ENCODE results near the gene ADCY5.

- TF ChIP-seq REST (IDR thresholded peaks at IDR 0.05; ENCODE audit: low read depth) (no peak), POLR2AphosphoS5 (IDR thresholded peaks at IDR 0.05; ENCODE audit: low read depth, low read length) (no peak), CTCF (IDR thresholded peaks at IDR 0.05 in 2 of 3, conservative IDR thresholded peaks at IDR 0.05 in 1 of 3; ENCODE audit: borderline replicate concordance in 1 of 3, insufficient read depth in 1 of 3, low read depth in 2 of 3, low read length in 2 of 3) (no peak), POLR2A (IDR thresholded peaks at IDR 0.05; ENCODE audit: borderline replicate concordance, extremely low read depth, insufficient read depth, insufficient read length) (no peak), ZNF274 (IDR thresholded peaks at IDR 0.05; ENCODE audit: low read depth, low read length) (no peak), TCF7L2 (IDR thresholded peaks at IDR 0.05; ENCODE audit: borderline replicate concordance, extremely low read depth, insufficient read depth, insufficient read length) (no peak), RAD21 (IDR thresholded peaks at IDR 0.05; ENCODE audit: low read depth) (no peak), ELF1 (IDR thresholded peaks at IDR 0.05; ENCODE audit: borderline replicate concordance, low read depth) (no peak), YY1 (IDR thresholded peaks at IDR 0.05; ENCODE audit: extremely low read depth, insufficient replicate concordance, low read depth, low read length) (no peak), SIN3A (IDR thresholded peaks at IDR 0.05; ENCODE audit: low read depth) (no peak), CEBPB (IDR thresholded peaks at IDR 0.05; ENCODE audit: low read depth) (no peak), EZH2 (IDR thresholded peaks at IDR 0.05) (no peak), EZH2phosphoT487 (IDR thresholded peaks at IDR 0.05; ENCODE audit: borderline replicate concordance) (no peak)
These were observed 178.1 kb downstream of the ADCY5 start for GRCh38 chr3:123270818-123271217.
